Spleen (tissue), 7 donors: Measurements from ENCODE around the gene ZC3H4.

Source experiments
- POLR2A ChIP-seq, 3 donors: fragments of 450-650 bp; IDR thresholded peaks; one replicate each; pipeline ENCODE4 v1.5.1; 2017; ENCODE audit warnings: antibody characterized with exemption in 3 of 3, mild to moderate bottlenecking in 1 of 3
- TF ChIP-seq, protein P1 (sequence below), 11 experiments: fragments of 200-600 bp in 7 of 11; fragments of 450-650 bp in 4 of 11; sonication (generic) in 4 of 11; IDR thresholded peaks in 8 of 11; conservative IDR thresholded peaks in 3 of 11; 1 replicate in 7 of 11; 2 replicates in 4 of 11; pipeline versions ENCODE4 v1.4.0 to v1.8.0; 2016 to 2021; ENCODE audit warnings: antibody characterized with exemption in 11 of 11, inconsistent platforms in 4 of 11, mild to moderate bottlenecking in 1 of 11
- donor health status: DM: no; HTN: no; CAD: no; lungs with moderate emphysema.
- donor health status: DM: no; HTN: no; CAD: no.
- donor health status: DM: no; HTN: no; CAD: no.

DNA sequence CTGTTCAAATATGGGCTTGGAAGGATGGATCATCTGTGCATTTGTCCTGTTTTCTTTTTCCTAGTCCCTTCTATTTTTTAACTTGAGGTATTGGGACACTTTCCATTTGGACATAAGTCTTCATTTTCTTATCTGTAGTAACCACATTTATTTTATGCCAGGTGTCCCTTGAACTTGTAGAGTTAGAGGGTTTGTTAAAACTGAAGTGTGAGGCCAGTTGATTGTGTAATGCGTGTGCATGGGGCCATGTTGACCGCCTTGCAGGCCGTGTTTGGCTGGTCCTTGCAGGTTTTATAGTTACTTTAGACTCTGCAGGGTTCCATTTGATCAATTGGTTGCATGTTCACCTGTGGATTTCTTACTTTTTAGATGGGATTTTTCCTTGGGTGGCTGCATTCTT lies 38.1 kb upstream of the ZC3H4 start:
- TF ChIP-seq POLR2A (IDR thresholded peaks at IDR 0.05), result no peak
- TF ChIP-seq, protein P1, sequence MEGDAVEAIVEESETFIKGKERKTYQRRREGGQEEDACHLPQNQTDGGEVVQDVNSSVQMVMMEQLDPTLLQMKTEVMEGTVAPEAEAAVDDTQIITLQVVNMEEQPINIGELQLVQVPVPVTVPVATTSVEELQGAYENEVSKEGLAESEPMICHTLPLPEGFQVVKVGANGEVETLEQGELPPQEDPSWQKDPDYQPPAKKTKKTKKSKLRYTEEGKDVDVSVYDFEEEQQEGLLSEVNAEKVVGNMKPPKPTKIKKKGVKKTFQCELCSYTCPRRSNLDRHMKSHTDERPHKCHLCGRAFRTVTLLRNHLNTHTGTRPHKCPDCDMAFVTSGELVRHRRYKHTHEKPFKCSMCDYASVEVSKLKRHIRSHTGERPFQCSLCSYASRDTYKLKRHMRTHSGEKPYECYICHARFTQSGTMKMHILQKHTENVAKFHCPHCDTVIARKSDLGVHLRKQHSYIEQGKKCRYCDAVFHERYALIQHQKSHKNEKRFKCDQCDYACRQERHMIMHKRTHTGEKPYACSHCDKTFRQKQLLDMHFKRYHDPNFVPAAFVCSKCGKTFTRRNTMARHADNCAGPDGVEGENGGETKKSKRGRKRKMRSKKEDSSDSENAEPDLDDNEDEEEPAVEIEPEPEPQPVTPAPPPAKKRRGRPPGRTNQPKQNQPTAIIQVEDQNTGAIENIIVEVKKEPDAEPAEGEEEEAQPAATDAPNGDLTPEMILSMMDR (IDR thresholded peaks at IDR 0.05 in 8 of 11, conservative IDR thresholded peaks at IDR 0.05 in 3 of 11), result no peak
